Karpas-422 (cell line): ENCODE data around the gene DFFA. TPM values are rescaled to one million over a fixed set of nuclear protein-coding genes. Genes with fewer than 3 reads are reported as not detected.
"Not testable (repeated sequence)": the region's sequence is repeated elsewhere in the genome, so short reads cannot be mapped to it uniquely, and the experiment has no call there.

Experiments
- DNase-seq: peaks from one replicate; pipeline ENCODE4 v3.0.0-alpha.2; 2015
- H2AFZ ChIP-seq: fragments of 200-600 bp; sonication (generic); 2 replicates; pipeline ENCODE4 v1.6.1; 2014; ENCODE audit warnings: antibody characterized with exemption, low read length, mixed read lengths
- H3K27ac ChIP-seq: fragments of 200-600 bp; sonication (generic); 2 replicates; pipeline ENCODE4 v1.5.1; 2014; ENCODE audit warnings: mild to moderate bottlenecking, low read length, moderate library complexity
- H3K27me3 ChIP-seq: fragments of 200-600 bp; sonication (generic); 2 replicates; pipeline ENCODE4 v1.6.1; 2014; ENCODE audit warnings: low read length, mixed read lengths
- H3K36me3 ChIP-seq: fragments of 200-600 bp; sonication (generic); 2 replicates; pipeline ENCODE4 v1.6.1; 2014; ENCODE audit warnings: low read length, mixed read lengths; ENCODE audit not compliant: insufficient read depth
- H3K4me1 ChIP-seq: fragments of 200-600 bp; sonication (generic); 2 replicates; pipeline ENCODE4 v1.6.1; 2014; ENCODE audit warnings: mild to moderate bottlenecking, low read length, mixed read lengths
- H3K4me2 ChIP-seq: fragments of 200-600 bp; sonication (generic); 2 replicates; pipeline ENCODE4 v1.6.1; 2014; ENCODE audit warnings: low read length, low read depth, mild to moderate bottlenecking; ENCODE audit not compliant: poor library complexity, severe bottlenecking
- H3K4me3 ChIP-seq: fragments of 200-600 bp; sonication (generic); 2 replicates; pipeline ENCODE4 v1.5.1; 2014; ENCODE audit warnings: mild to moderate bottlenecking, antibody characterized with exemption, low read length, mixed read lengths
- H3K79me2 ChIP-seq: fragments of 200-600 bp; sonication (generic); 2 replicates; pipeline ENCODE4 v1.6.1; 2014; ENCODE audit warnings: mild to moderate bottlenecking, low read length, mixed read lengths
- H3K9ac ChIP-seq: fragments of 200-600 bp; sonication (generic); 2 replicates; pipeline ENCODE4 v1.6.0; 2014; ENCODE audit warnings: low read length
- H3K9me2 ChIP-seq: fragments of 200-600 bp; sonication (generic), shearing (Covaris generic); replicated peaks from 2 replicates; pipeline ENCODE4 v1.6.0; 2014; ENCODE audit warnings: mild to moderate bottlenecking, low read length, moderate library complexity; ENCODE audit not compliant: insufficient read depth
- H3K9me3 ChIP-seq: fragments of 300-700, 200-600 bp; sonication (generic); 2 replicates; pipeline ENCODE4 v1.6.1; 2014; ENCODE audit warnings: low read length, mixed read lengths
- H4K20me1 ChIP-seq: fragments of 200-600 bp; sonication (generic); 2 replicates; pipeline ENCODE4 v1.6.1; 2014; ENCODE audit warnings: mild to moderate bottlenecking, antibody characterized with exemption, low read length, low read depth; ENCODE audit not compliant: insufficient read depth
- total RNA-seq: library from RNA; depleted of rRNA; stranded (reverse); fragments of >200 nt; shearing (Covaris generic); gene quantifications from 2 replicates; pipeline ENCODE4 v1.2.3, GENCODE V29; 2014; ENCODE audit warnings: low replicate concordance; rRNA removed

The DFFA gene
- total RNA-seq, 1 experiment from 2014 or later: 42.9 TPM

DNA sequence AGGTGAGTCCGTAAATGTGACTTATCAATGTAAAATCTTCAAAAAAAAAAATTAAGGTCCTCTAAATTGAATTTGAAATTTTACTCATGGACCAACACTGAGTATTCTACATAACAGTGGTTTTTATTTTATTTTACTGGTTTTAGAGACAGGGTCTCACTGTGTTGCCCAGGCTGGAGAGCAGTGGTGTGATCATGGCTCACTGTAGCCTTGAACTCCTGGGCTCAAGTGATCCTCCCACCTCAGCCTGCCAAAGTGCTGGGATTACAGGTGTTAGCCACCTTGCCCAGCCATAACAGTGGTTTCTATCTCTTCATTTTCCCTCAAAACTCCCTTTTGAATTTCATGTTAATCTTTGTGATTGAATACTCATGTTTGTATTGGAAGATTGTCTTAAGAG lies 56.4 kb downstream of the DFFA start:
- not testable (repeated sequence) for H3K27ac ChIP-seq, H3K9ac ChIP-seq, H3K9me2 ChIP-seq, H3K27me3 ChIP-seq, H3K4me1 ChIP-seq, H3K9me3 ChIP-seq, H3K4me2 ChIP-seq, H2AFZ ChIP-seq, DNase-seq, H3K4me3 ChIP-seq, H4K20me1 ChIP-seq, H3K79me2 ChIP-seq
- peaks cover 48% of the 10 kb centered on the region for H3K36me3 ChIP-seq

DNA sequence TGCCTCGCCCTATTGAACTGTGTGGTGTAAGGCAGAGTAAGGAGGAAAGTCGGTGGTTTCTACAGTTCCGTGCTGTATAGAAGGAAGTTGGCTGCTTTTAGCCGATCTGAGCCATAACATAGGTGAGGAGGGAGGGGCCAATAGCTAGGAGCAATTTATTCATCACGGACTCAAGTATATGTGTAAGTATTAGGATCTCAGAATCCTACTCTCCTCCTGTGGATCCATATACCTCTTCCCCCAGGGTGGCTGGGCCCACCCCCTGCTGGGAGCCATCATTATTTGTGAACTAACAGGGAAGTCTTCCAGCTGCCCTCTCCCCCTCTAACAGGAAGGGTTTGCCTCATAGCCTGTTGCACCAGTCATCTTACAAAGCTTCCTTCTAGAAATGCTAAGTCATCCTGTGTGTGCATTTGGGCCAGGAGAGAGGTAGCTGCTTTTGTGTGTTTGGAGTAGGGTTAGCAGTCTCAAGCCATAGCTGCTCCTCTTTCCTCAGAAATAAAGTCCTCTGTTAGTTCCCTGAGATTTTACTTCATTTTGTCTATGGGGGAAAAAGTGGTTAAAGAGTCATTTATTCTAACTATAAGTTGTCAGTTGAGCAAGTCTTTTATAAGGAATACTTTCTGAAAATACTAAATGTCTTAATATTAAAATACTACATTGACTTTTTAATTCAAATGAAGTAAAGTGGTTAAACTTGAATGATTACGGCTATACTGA lies 57.0 kb downstream of the DFFA start:
- Histone ChIP-seq H3K27ac (no peak overlapping the region), H3K27me3 (no peaks in the 10 kb centered on the region), H3K9ac (no peak overlapping the region), H2AFZ (no peak overlapping the region), H3K36me3 (peaks cover 50% of the 10 kb centered on the region), H4K20me1 (no peaks in the 10 kb centered on the region), H3K4me3 (no peak overlapping the region), H3K4me2 (no peak overlapping the region), H3K9me3 (no peaks in the 10 kb centered on the region), H3K79me2 (no peaks in the 10 kb centered on the region), H3K4me1 (no peaks in the 10 kb centered on the region), H3K9me2 (no peaks in the 10 kb centered on the region)
- peak; percentile 40 for DNase-seq

DNA sequence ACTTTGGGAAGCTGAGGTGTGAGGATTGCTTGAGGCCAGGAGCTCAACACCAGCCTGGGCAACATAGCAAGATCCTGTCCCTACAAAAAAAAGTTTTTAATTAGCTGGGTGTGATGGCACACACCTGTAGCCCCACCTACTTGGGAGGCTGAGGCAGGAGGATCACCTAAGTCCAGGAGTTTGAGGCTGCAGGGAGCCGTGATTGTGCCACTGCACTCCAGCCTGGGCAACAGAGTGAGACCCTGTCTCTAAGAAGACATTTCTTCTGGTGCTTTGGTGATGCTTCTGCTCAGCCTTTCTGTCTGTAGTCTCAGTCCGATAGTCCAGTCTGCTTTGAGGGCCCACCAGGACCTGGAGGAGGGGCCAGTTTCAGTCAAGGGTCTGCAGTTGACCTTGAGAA lies 65.1 kb downstream of the DFFA start:
- Histone ChIP-seq H3K4me3 (no peak overlapping the region), H3K9ac (no peak overlapping the region), H3K4me1 (no peaks in the 10 kb centered on the region), H3K79me2 (no peaks in the 10 kb centered on the region), H3K4me2 (no peak overlapping the region), H3K9me2 (no peaks in the 10 kb centered on the region), H3K36me3 (peaks cover 35% of the 10 kb centered on the region; the same call in 1 of the 2 replicates), H3K27ac (no peak overlapping the region), H2AFZ (no peak overlapping the region), H3K9me3 (no peaks in the 10 kb centered on the region), H4K20me1 (no peaks in the 10 kb centered on the region), H3K27me3 (no peaks in the 10 kb centered on the region)
- peak; percentile 27 for DNase-seq

Other genes starting within 250 kb of the DFFA start
- gene PGD, start 73.5 kb downstream of the DFFA start, total RNA-seq: 65.3 and 78.8 TPM in 2 replicates
- 10.6 and 19.8 TPM in 2 replicates for gene CENPS, start 42.1 kb downstream of the DFFA start, total RNA-seq
- 0.34 and 3.5 TPM in 2 replicates for gene CORT, start 22.5 kb downstream of the DFFA start, total RNA-seq
- 9.1 and 11.0 TPM in 2 replicates for gene PEX14, start 2.4 kb upstream of the DFFA start, total RNA-seq